Suprapubic skin (tissue), 4 donors: Measurements from ENCODE around the gene STIP1.

ENCODE experiments used
- EP300 ChIP-seq: sonication (generic); formaldehyde crosslinking; IDR thresholded peaks from one replicate; pipeline ENCODE4 v1.6.1; 2017; ENCODE audit warnings: antibody characterized with exemption
- POLR2A ChIP-seq, 2 donors: fragments of 450-650 bp; IDR thresholded peaks; one replicate each; pipeline ENCODE4 v1.6.1; 2017; ENCODE audit warnings: antibody characterized with exemption in 2 of 2, mild to moderate bottlenecking in 2 of 2, moderate library complexity in 2 of 2
- POLR2AphosphoS5 ChIP-seq, 3 donors: sonication (generic); formaldehyde crosslinking; IDR thresholded peaks; one replicate each; pipeline ENCODE4 v1.6.1; 2017; ENCODE audit warnings: antibody characterized with exemption in 3 of 3
- TF ChIP-seq, protein P1 (sequence below), 2 donors: fragments of 200-600 bp in 1 of 2; fragments of 450-650 bp in 1 of 2; sonication (generic) in 1 of 2; IDR thresholded peaks; one replicate each; pipeline ENCODE4 v1.5.1; 2016 to 2019; ENCODE audit warnings: antibody characterized with exemption in 2 of 2, mild to moderate bottlenecking in 1 of 2, moderate library complexity in 1 of 2

DNA sequence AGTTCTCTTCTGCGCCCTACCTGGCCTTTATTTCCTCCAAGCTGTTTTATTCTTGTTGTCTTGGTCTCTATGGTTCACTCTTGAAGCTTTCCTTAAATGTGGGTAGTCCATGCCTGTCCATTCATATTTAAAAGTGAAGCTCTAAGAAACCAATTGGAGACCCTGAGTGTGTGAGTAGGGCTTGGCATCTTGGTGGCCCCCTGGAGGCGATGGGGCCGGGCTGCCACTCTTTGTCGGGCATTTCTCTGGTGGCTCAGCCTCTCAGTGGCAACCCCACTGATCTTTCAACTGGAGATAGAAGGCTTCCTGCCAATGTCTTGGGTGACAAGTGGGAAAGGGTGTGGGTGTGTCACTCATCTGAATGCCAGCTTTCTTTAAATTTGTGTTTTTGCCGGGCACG is 30.9 kb downstream of the STIP1 start:
- TF ChIP-seq POLR2A (IDR thresholded peaks at IDR 0.05) (no peak), POLR2AphosphoS5 (IDR thresholded peaks at IDR 0.05) (no peak), EP300 (no peak)
- TF ChIP-seq, protein P1, sequence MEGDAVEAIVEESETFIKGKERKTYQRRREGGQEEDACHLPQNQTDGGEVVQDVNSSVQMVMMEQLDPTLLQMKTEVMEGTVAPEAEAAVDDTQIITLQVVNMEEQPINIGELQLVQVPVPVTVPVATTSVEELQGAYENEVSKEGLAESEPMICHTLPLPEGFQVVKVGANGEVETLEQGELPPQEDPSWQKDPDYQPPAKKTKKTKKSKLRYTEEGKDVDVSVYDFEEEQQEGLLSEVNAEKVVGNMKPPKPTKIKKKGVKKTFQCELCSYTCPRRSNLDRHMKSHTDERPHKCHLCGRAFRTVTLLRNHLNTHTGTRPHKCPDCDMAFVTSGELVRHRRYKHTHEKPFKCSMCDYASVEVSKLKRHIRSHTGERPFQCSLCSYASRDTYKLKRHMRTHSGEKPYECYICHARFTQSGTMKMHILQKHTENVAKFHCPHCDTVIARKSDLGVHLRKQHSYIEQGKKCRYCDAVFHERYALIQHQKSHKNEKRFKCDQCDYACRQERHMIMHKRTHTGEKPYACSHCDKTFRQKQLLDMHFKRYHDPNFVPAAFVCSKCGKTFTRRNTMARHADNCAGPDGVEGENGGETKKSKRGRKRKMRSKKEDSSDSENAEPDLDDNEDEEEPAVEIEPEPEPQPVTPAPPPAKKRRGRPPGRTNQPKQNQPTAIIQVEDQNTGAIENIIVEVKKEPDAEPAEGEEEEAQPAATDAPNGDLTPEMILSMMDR (IDR thresholded peaks at IDR 0.05): no peak
